ENCODE measurements around the gene SYT1. TPM values are rescaled to one million over a fixed set of nuclear protein-coding genes. Genes with fewer than 3 reads are reported as not detected.

The SYT1 gene
- total RNA-seq, 1 experiment from 2014 or later, result 15.8 TPM

GRCh38 chr12:79357048-79357447 lies 492.5 kb downstream of the SYT1 start:
- H3K27me3 ChIP-seq (ENCODE audit: insufficient read depth, low read length), result no peaks in the 10 kb centered on the region
- H3T11ph ChIP-seq (ENCODE audit: low read length), result no peak overlapping the region
- H3K4me2 ChIP-seq (ENCODE audit: insufficient read depth, insufficient read length, low read length), result no peak overlapping the region
- no peak overlapping the region for H2AFZ ChIP-seq (ENCODE audit: low read length)
- no peak overlapping the region for H3K56ac ChIP-seq (ENCODE audit: insufficient read length, low read depth, low read length)
- no peak overlapping the region for H4K91ac ChIP-seq (ENCODE audit: insufficient read length, low read depth, low read length)
- H3K9ac ChIP-seq (ENCODE audit: extremely low read depth, insufficient read length, low read length), result no peak overlapping the region
- H3K14ac ChIP-seq (ENCODE audit: insufficient read depth, low read length), result no peak overlapping the region
- H3K79me2 ChIP-seq (ENCODE audit: insufficient read depth, low read length), result no peaks in the 10 kb centered on the region
- no peak overlapping the region for H4K8ac ChIP-seq (replicated peaks; ENCODE audit: insufficient read length, low read depth, low read length)
- no peaks in the 10 kb centered on the region for H3K23me2 ChIP-seq (ENCODE audit: insufficient read length, low read depth, low read length, poor library complexity, severe bottlenecking)
- Mint-ChIP-seq H3K27me3 (ENCODE audit: low read depth) (no peaks in the 10 kb centered on the region), H3K4me3 (no peak overlapping the region), H3K36me3 (ENCODE audit: insufficient read depth in 1 of 3, low read depth in 3 of 3) (peaks cover 0 to 3% (median 0%) of the 10 kb centered on the region in 3 experiments; a peak in 2 of 7 replicates), H3K4me1 (peaks cover 2 to 9% of the 10 kb centered on the region in 2 experiments; a peak in 3 of 4 replicates), H3K27ac (no peak overlapping the region), H3K9me3 (no peaks in the 10 kb centered on the region)
- H4K5ac ChIP-seq (ENCODE audit: insufficient read length, low read depth, low read length), result no peak overlapping the region
- no peaks in the 10 kb centered on the region for H3K79me1 ChIP-seq (ENCODE audit: insufficient read depth, low read depth, low read length, poor library complexity, severe bottlenecking)
- no peaks in the 10 kb centered on the region; the same call in 1 of the 2 replicates for H3K4me1 ChIP-seq (ENCODE audit: insufficient read depth, low read length)
- H2BK120ac ChIP-seq (ENCODE audit: low read depth, low read length, poor library complexity, severe bottlenecking), result no peak overlapping the region
- no peak overlapping the region for H3K18ac ChIP-seq (ENCODE audit: insufficient read length, low read depth, low read length)
- no peaks in the 10 kb centered on the region for H3K9me3 ChIP-seq (ENCODE audit: control insufficient read depth, low read depth, low read length)
- H2BK12ac ChIP-seq (ENCODE audit: insufficient read length, low read depth, low read length), result no peak overlapping the region
- H3K23ac ChIP-seq (ENCODE audit: insufficient read length, low read depth, low read length), result no peak overlapping the region
- H4K20me1 ChIP-seq (ENCODE audit: control insufficient read depth, insufficient read depth, insufficient read length), result no peaks in the 10 kb centered on the region
- no peak overlapping the region for H2BK20ac ChIP-seq (ENCODE audit: low read depth, low read length, poor library complexity, severe bottlenecking)
- H2BK5ac ChIP-seq (ENCODE audit: insufficient read length, low read length), result no peak overlapping the region
- no peak overlapping the region for H2BK15ac ChIP-seq (ENCODE audit: low read depth, low read length)
- no peak overlapping the region for H2AK5ac ChIP-seq (ENCODE audit: insufficient read length, low read length)
- DNase-seq, result no peak
- TF ChIP-seq, protein P1, sequence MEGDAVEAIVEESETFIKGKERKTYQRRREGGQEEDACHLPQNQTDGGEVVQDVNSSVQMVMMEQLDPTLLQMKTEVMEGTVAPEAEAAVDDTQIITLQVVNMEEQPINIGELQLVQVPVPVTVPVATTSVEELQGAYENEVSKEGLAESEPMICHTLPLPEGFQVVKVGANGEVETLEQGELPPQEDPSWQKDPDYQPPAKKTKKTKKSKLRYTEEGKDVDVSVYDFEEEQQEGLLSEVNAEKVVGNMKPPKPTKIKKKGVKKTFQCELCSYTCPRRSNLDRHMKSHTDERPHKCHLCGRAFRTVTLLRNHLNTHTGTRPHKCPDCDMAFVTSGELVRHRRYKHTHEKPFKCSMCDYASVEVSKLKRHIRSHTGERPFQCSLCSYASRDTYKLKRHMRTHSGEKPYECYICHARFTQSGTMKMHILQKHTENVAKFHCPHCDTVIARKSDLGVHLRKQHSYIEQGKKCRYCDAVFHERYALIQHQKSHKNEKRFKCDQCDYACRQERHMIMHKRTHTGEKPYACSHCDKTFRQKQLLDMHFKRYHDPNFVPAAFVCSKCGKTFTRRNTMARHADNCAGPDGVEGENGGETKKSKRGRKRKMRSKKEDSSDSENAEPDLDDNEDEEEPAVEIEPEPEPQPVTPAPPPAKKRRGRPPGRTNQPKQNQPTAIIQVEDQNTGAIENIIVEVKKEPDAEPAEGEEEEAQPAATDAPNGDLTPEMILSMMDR (conservative IDR thresholded peaks at IDR 0.05), result no peak
- H3K27ac ChIP-seq (ENCODE audit: insufficient read length, low read depth, low read length), result no peak overlapping the region
- H3K4ac ChIP-seq (ENCODE audit: low read depth, low read length), result no peak overlapping the region

Measured in H9 (cell line).